NCI-H524 (cell line): ENCODE data around the gene PROK1.
"Not testable (repeated sequence)": the region's sequence is repeated elsewhere in the genome, so short reads cannot be mapped to it uniquely, and the experiment has no call there.

Experiments used
- DNase-seq, 2 experiments: peaks; one replicate each; lab custom pipeline; 2025; lab: John Stamatoyannopoulos, UW

The PROK1 gene

DNA sequence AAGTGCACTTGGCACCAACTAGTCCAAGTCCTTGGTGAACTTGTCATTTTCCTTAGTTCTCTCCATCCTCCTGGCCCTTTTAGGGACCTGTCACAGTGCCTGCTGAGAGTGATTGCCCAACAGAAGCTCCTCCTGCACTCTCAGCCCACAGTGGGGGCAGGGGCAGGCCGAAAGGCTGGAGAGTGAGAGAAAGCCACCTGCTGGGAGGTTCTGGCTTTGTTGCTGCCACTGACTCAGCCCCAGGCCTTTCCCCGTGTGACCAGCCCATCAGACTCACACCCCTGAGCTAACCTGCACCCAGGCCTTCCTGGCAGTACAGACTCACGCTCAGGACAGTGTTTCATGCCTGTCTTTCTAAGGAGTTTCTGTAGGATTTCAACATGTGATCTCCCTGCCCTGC is 17.1 kb upstream of the PROK1 start:
- peak in 1 of 2 experiments; percentile 7 for DNase-seq

DNA sequence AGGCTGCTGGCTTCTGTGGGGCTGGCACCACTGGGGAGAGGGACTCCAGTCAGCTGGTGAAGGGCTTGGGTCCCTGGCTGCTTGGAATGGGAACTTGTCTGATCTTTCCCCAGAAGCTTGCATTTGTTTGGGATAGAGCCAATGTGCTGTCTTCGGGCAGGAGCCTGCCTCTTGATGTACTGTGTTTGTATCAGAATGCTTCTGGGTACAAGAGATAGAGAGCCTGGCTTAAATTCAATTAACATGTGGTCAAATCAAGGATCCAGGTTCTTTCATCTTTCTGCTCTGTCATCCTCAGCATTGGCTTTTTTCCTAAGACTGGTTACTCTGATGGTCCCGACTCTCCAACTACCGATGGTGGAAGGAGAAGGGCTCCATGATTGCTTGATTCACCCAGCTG is 16.0 kb upstream of the PROK1 start:
- no peak for DNase-seq

DNA sequence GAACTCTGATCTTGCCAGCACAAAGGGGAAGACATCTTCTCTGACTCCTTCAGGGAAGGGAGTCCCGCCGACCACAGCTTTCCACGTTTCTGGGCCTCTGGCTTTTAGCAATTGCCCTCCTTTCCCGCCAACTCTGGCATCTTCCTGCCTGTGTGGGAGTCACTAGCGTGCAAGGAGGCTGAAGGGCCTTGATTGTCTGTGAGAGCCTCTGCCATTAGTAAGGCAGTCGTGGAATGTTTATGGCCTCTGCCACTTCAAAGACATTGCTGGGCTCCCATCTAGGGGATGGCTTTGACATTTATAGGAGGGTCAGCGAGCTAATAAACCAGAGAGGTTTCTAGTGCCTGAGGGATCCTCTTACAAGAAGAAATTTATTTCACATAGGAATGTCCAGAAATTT is 14.3 kb upstream of the PROK1 start:
- no peak for DNase-seq

DNA sequence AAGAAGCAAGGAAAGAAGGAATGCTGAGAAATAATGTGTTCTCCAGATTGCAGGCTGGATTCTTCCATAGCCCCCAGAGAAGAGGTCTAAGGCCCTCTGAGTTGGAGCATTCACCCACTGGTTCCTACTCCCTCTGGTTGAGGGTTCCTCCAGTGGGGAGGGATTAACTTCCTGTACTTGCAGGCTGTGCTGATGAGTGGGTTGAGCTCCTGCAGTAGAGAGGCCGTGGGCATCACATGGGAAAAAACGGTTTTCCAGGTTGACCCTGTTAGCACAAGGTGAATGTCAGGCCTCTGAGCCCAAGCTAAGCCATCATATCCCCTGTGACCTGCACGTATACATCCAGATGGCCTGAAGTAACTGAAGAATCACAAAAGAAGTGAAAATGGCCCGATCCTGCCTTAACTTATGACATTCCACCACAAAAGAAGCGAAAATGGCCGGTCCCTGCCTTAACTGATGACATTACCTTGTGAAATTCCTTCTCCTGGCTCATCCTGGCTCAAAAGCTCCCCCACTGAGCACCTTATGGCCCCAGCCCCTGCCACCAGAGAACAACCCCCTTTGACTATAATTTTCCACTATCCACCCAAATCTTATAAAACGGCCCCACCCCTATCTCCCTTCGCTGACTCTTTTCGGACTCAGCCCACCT is 13.2 kb upstream of the PROK1 start:
- DNase-seq: not testable (repeated sequence)

DNA sequence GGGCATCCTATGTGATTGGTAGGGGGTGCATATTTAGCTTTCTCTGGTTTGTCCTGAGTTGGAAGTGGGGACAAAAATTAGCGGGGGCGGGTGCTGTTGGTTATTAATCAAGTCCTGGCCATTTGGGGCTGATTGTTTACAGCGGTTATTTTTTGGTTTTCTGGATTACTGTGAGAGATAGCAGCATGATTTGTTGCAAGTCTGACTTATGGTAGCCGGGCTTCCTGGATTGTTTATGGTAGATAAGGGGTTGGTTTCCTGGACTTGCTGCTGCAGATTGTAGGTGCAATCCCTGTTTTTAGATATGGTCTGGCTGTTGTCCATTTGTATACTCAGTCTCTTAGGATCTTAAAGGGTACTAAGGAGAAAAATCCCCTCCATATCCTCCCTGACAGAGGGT is 12.1 kb upstream of the PROK1 start:
- DNase-seq: no peak

DNA sequence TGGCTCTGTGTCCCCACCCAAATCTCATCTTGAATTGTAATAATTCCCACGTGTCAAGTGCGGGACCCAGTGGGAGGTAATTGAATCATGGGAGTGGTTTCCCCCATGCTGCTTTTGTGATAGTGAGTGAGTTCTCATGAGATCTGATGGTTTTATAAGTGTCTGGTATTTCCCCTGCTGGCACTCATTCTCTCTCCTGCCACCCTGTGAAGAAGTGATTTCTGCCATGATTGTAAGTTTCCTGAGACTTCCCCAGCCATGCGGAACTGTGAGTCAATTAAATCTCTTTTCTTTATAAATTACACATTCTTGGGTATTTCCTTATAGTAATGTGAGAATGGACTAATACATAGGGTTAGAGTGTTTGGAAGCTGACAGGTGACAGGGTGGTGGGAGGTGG is 11.1 kb upstream of the PROK1 start:
- not testable (repeated sequence) for DNase-seq

DNA sequence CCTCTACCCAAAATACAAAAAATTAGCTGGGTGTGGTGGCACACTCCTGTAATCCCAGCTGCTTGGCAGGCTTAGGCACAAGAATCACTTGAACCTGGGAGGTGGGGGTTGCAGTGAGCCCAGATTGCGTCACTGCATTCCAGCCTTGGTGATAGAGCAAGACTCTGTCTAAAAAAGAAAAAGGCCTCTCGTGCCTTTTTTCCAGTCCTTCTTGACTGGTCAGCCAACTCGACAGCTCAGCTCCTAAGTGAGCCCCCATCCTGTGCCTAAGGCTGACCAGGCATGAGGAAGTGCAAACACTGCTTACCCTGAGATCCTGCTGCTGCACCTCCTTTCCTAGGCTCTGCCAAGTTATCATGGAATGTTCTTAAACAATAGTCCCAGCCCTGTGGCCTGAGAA is 10.1 kb upstream of the PROK1 start:
- DNase-seq: no peak

DNA sequence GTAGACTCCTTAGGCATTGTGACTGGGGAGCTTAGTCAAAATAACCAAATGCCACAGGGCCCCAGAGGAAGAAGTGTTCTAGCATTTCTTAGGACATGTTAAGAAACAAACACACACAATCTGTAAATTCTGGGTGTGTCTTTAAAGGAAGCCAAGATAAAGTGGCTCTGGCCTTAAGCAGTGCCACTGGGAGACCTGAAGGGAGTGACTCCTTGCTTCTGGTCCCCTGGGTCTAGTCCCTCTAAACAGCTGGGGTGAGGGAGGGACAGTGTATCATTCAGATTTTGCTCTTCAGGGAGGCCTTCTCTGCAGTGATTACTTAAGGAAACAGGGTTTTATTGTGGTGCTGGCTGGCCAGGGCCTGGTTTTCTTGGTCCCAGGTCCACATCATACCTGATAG is 9.1 kb upstream of the PROK1 start:
- no peak for DNase-seq

DNA sequence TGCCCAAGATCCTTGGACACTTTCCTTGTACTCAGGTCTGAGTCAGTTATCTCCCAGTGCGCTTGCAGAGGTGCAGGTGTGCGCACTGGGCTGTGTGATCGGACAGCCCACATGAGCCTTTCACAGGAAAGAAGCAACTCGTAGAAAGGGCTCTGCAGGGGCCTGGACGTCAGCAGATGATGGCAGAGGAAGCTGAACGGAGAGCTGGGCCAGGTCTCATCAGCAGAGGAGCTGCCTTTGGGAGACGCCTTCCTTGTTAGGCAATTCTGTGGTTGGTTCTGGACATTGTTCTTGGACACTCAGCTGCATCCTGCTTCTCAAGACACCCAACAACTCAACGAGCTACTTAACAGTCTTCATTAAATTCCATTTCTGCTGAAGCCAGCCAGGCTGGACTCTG is 7.5 kb upstream of the PROK1 start:
- DNase-seq: no peak

DNA sequence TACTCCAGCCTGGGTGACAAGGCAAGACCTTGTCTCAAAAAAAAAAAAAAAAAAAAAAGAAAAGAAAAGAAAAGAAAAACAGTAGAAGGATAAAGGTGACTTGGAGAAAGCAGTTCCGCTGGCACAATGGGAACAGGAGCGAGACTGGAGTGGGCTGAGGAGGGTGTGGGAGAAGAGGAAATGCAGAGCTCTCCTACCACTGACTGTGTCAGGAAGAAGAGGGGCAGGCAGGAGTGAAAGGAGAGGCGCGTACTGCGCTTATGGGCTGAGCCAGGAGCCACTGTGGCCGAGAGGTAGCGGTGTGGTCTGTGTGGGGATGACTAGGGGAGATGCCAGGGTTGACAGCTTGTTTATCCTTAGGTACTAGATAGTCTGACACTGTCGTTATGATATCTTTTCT is 6.4 kb upstream of the PROK1 start:
- DNase-seq: no peak

DNA sequence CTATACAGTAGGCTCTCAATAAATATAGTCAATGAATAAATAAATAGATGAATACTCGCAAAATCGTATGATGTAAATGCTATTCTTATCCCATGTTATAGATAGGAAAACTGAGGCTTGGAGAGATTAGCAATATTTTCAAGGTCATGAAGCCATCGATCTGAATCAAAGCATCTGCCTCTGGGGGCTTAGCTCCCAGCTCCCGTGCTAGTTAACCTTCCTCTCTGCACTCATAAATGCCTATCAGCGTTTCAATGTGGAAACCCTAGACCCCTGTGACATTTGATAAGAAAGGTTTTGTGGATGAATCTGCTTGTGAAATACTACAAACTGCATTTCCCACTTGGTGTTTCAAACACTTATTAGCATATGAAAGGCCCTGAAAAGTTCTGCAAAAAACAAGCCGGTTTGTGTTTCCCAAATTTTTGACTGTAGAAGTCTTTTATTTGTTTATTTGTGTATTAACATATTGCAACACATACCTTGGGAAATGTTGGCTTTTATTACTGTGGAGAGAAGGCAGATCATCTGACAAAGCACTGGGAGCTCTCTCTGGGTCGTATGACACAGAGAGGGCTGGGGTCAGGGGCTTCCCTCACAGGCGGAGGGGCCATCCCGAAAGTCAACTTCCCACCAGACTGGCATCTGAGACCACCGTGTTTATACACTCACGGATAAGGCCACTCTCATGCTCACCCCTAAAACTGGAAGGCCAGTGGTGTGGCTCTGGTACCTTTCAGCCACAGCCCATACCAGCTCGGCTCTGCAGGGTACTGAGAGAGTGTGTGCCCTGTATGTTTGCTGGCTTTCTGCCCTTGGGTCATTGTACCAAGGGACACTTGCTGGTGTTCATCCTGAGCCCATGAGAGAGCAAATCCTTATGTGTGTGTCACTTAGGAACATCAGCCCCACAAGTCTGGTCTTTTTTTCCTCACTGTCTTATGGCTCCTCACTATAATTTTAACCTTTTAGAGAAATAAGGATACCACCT is 993 bp upstream of the PROK1 start:
- DNase-seq: no peak

DNA sequence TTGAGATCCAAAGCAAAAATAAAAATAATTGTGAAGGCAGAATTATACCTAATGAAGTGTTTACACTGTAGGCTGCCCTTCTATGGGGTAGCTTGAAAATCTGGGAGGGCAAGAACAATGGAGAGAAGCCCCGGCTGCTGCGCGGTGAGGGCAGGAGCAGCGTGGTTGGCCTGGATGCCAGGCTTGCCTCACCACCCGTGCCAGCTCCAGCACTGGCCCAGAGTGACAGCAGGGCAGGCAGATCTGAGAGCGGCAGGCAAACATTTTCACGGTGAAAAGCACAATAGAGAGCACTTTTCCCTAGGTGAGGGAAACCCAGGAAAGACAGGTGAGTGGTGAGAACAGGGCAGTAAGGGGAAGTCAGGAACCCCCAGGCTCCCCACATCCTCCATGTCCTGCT is 1.4 kb downstream of the PROK1 start:
- DNase-seq: no peak

DNA sequence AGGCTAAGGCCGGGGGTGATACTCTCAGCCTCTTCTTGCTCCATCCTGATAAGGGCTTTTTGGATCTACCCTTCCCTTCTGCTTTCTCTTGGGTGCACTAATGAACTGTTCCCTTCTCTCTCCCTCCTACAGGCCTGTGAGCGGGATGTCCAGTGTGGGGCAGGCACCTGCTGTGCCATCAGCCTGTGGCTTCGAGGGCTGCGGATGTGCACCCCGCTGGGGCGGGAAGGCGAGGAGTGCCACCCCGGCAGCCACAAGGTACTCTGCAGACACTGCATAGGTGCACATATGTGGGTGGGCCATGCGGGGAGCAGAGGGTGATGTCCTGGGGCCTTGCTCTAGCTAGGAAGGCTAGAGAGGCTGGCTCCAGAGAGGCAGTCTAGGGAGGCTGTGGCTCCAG is 2.9 kb downstream of the PROK1 start:
- DNase-seq: no peak

DNA sequence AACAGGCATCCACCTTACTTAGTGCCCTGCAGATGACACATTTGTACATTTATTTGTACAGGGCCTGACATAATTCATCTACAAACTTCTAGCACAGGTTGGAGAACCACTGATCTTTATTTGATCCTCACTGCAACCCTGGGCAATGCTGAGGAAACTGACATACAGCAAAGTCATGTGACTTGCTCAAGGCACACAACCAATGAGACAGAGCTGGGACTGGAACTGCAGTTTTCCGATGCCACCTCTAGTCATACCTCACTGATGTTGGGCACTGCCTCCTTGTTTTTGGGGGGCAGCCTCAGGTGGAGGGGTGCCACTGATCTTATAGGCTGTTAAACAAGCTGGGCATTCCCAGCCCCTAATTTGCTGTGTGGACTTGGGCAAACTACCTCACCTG is 3.4 kb downstream of the PROK1 start:
- no peak for DNase-seq

DNA sequence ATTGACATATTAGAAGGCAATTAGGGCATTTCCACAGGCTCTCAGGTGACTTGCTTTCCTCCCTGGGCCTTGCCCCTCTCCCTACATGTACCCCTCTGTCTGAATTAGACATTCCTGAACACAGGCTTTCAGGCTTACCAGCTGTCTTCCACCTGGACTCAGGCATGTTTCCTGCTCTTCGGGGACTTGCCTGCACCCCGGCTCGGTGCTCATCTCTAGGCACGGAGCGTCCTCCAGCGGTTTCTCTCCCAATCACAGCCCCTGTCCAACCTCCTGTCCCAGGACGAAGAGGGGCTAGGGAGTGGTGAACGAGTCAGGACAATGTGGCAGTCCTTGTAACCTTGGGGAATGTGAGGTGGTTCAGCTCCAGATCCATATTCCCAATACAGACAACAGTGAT is 4.2 kb downstream of the PROK1 start:
- DNase-seq: no peak

DNA sequence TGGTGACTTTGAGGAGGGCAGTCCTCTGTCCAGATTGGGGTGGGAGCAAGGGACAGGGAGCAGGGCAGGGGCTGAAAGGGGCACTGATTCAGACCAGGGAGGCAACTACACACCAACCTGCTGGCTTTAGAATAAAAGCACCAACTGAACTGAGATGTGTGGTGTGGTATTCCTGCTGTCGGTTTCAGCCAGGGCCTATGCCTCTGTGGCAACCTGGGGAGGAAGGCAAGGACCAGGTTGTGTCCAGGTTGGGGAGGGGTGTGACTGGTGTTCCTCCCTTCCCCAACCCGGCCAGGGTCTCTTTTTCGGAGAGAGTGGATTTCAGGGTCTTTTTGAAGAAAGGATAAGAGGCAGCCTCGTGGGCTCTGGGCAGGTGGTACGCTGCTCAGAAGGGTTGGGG is 6.3 kb downstream of the PROK1 start:
- DNase-seq: no peak

DNA sequence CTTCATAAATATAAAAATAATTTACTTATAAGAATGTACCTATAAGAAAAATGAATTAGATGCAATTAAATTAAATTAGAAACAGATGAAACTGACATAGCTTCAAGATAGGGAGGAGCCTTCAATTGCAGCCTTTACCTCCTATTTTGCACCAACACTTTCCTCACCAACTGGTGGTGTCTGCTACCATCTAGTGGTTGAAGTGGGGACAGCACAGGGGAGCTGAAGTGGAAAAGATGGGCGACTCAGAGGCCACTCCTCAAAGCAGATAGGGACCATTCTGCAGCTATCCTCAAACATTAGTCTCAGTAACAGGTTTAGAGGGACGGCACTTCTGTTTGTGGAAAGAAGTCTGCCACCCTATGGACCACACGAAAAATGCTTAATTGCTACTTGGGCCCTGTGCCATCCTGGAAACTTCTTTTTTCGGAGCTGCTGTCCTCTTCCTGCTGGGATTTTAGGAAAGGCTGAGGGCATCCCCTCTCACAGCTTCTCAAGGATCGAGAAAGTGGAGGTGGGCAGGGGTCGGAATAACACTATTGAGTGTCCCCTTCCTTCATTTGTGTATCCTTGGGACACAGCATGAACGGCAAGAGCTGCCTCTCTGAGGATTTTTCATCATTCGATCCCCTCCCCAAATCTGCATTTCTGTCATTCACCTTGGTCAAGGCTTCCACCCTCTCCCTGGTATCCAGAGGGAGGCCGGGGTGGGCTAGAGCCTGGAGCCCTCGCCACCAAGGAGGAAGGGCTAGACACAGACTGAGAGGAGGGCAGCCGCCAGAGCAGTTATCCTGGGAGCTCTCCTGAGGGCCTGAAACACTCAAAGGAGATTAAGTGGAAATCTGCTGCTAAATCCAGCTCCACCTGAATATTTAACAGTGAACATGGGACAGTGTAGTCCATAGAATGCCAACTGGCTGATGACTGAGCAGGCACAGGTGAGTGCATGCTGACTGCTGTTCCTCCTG is 9.6 kb downstream of the PROK1 start:
- DNase-seq: peak; percentile 81 to 87

DNA sequence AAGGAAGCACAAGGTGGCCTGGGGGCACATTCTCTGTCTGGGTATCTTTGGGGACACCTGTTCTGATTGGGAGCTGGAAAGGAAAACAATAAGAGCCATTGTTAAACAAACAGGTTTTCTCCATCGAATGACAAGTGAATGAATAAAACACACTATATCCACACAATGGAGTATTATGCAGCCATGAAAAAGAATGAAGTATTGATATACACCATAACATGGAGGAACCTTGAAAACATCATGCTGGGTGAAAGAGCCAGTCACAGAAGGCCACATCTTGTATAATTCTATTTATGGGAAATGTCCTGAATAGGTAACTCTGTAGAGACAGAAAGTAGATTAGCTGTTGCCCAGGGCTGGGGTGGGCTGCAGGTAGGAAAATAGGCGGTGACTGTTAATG is 11.1 kb downstream of the PROK1 start:
- DNase-seq: no peak

DNA sequence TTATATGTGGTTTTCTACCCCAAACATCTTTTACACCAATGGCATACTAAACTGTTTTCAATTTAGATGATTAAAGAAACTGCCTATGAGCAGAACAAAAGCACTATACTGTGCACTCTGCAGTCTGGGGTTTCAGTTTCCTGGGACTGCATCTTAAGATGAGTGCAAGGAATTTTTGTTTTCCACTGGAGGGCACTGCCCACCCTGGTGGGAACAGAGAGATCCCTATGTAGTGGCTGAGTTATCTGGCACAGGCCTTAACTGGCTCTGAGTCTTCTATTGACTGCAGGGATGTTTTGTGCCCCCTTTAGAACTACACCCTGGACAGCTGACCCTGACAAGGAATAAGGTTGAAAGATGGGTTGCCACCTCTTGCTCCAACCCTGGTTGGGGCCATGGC is 12.0 kb downstream of the PROK1 start:
- peak; percentile 9 to 44 for DNase-seq

DNA sequence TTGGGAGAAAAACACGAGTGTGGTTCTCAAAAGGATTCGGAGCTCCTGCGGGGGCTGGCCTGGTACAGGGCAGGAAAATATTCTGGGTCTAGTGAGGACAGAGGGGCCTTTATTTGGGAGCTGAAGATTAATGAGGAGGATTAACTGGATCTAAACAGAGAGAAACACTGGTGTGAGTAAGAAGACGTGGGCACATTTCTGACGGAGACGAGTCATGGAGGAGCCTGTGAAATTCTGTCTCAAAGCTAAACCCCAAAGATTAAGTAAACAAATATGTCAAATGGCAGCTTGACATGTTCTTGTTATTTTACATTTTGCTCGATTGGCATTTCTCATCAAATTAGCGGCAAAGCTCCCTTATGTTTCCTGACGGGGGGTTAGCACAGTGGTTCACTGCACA is 12.8 kb downstream of the PROK1 start:
- no peak for DNase-seq

DNA sequence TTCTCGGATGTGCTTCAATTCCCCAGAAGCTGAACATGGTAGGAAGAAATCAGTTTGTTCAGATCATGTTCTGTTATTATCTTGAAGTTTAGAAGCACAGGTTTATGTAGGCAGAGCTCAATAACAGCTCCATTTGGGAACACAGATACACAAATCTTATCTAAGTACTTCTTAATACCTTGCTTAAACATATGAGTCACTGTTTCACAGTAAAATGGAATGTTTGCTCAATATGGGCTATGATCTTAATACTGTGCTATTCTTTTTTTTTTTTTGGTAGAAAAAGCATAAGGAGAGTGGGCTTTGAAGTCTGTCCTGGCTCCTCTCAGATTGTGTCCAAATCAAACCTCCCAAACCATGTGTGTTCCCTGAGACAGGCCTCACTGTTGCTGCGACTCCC is 13.4 kb downstream of the PROK1 start:
- no peak for DNase-seq
